HG03575 (cell line): Measurements from ENCODE around the gene SLC13A3.

Experiments used
- ATAC-seq: cut with Tn5 transposase; IDR thresholded peaks from one replicate; pipeline ENCODE4 v1.9.1; 2021; ENCODE audit not compliant: unreplicated experiment, insufficient number of reproducible peaks, low FRiP score; ENCODE audit errors: extremely low read depth

SLC13A3 gene

GRCh38 chr20:46618316-46619100 lies 32.8 kb downstream of the SLC13A3 start:
- no peak for ATAC-seq

DNA sequence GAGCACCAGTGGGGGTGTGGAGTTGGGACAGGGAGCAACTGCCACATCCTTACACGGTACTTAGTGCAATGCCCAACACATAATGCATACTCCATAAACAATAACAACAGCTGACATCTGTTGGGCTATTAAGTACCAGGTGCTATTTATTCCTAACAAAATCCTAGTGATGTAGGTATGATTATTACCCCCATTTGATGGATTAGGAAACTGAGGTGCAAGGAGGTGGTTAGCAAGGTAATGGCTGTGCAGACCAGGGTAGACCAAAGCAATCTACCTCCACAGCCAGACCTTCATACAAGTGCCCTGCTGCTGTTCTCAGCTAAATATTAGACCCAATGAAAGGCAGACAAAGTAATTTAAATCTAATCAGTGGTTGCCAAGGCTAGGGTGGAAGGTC lies 36.8 kb downstream of the SLC13A3 start:
- ATAC-seq: no peak

DNA sequence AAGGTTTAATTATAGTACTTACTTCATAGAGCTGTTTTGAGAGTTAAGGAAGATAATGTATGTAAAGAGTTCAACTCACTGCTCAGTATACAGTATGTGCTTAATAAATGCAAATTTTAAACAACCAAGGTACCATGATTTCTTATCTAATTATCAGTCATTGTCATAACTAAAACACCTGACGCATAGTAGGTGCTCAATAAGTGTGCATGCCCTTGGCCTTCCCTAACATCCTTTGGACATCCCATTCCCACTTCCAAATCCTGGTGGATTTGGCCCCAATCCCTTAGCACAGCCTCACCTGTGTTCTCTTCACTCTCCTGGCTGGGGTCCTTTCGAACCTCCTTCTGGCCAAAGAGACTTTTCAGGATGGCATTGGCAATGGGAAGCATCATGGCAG lies 41.1 kb downstream of the SLC13A3 start:
- no peak for ATAC-seq

GRCh38 chr20:46609043-46609442 lies 42.2 kb downstream of the SLC13A3 start:
- ATAC-seq: no peak

DNA sequence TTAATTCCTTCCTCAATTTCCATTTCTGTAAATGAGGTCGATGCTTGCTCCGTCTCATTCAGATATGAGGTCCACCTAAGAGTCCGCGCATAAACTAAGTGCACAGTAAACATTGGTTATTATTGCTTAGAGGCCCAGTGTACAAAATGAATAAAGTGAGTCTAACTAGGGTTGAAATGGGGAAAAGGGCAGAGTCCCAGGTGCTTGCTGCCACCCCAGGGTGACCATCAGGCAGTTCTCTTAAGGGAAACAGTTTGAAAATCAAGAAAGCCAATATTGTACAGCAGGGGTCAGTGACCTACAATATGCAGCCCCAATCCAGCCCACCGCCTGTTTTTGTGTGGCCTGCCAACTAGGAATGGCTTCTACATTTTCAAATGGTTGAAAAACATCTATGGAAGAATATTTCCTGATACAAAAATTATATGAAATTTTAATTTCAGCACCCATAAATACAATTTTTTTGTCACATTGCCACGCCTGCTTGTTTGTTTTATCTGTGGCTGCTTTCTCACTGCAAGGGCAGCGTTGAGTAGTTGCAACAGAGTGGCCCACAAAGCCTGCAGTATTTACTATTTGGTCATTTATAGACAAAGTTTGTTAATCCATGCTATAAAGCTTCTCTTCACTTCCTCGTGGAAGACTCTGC lies 43.3 kb downstream of the SLC13A3 start:
- ATAC-seq: no peak

DNA sequence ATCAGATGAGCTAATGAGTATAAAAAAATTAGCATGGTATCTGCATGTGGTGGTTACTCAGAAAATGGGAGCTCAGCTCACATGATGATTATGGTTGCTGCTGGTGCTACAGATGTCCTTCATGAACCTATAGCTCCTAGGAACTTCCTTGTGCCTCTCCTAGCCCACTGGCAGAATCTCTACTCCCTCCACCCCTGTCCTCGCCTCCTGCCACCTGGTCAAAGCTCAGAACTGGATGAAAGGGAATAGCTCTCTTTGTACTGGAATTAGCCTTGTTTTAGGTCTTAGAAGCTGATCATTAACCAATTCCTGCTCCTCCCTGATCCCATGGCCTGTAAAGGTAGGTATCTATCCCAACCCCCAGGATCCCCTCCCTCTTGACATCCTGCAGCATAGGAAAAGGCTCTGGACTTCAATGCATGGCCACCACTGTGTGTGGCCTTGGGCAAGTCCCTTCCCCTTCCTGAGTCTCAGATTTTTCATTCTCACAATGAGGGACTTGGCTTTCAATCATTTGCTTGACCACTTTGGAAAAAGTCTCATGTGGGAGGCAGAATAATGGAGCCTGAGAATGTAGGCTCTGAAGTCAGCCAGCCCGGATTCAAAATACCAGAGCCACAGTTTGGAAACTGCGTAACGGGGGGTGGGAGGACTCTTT lies 43.9 kb downstream of the SLC13A3 start:
- ATAC-seq: no peak

DNA sequence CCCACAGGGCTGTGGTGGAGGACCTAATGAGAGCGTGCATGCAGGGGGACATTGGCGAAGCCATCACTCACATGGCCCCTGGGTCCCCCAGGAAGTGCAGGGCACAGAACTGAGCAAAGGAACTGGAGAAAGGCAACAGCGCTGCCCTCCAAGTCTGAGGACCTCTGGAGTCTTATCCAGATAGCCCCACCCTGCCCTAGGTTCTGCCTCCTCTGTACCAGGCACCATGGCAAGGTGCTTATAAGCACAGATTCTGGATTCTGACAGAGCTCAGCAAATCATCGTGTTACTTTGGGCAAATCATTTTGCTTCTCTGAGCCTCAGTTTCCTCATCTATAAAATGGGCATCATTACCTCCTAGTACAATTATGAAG lies 44.5 kb downstream of the SLC13A3 start:
- no peak for ATAC-seq

GRCh38 chr20:46605978-46606816 lies 45.1 kb downstream of the SLC13A3 start:
- ATAC-seq: no peak

DNA sequence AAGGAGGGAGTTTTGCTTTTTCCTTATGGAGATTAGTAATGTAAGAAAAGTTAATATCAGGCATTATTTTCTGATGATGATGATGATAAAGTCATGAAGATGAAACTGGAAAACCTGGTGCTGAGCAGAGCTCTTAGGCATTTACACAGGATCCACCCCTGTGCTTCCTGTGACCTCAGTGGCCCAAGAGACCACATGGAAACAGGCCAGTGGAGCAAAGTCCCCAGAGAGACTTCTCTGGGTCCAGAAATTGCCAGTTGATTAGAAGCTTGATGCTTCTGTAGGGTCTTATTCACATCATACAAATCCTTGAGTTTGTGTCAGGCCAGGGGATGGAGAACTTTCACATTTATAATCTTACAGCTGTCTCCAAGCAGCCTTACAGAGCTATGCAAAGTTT lies 46.1 kb downstream of the SLC13A3 start:
- ATAC-seq: no peak

DNA sequence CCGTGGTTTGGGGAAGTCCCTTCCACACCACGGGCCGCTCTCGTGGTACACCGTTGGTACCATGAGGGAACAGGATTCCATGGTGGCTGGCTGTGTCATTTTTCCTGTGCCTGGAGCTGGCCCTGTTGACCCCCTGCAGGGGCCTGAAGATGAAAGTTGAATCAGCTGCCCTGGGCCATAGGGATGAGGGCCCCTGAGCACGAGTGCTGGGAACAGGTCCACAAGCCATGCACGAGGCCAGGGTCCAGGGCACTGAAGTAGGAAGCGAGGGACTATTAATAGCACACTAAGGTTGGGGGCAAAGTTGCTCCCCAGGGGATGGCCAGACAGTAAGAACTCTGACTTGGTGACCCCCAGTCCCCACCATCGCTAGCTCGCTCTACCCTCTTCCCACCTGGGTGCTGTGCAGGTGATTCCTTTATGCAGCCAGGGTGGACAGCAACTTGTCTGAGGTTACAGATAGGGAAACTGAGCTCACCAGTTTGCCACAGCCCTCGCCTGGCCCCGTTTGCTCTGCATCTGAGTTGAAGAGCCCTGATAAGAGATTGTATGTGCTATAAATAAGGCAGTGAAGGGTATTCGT lies 46.6 kb downstream of the SLC13A3 start:
- ATAC-seq: no peak

GRCh38 chr20:46602429-46602828 lies 48.8 kb downstream of the SLC13A3 start:
- no peak for ATAC-seq

DNA sequence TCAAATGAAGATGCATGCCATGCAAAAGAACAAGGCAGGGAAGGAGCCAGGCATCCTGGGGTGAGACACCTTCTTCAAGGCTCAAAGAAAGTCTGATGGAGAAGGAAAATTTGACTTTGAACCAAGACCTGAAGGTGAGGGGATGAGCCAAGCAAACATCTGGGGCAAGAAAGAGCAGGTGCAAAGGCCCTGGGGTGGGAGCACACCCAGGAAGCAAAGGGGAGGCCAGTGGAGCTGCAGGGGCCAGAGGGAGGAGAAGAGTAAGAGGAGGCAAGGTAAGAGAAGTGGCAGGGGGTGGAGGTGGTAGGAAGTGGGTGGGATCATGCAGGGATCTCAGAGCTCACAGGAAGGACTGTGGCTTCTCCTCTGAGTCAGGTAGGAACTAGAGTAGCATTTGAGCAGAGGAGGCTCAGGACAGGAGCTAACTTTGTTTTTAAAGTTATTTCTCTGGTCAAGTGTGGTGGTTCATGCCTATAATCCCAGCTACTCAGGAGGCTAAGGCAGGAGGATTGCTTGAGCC lies 49.6 kb downstream of the SLC13A3 start:
- no peak for ATAC-seq

DNA sequence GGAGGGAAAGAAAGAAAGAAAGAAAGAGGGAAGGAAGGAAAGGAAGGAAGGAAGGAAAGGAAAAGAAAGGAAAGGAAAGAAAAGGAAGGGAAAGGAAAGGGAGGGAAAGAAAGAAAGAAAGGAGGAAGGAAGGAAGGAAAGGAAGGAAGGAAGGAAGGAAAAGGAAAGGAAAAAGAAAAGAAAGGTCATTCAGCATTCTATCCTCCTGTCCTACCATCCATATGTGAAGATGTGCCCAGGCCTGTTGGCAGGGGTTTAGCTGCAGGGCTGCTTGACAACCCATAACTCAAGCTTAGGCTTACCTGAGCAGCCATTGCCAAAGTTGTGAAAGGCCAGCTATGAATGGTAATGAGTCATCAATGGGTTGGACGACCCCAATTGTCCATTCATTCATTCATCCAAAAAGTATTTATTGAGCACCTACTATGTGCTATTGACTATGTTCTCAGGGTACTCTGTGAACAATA lies 50.9 kb downstream of the SLC13A3 start:
- ATAC-seq: no peak

GRCh38 chr20:46599227-46599987 lies 51.9 kb downstream of the SLC13A3 start:
- no peak for ATAC-seq

DNA sequence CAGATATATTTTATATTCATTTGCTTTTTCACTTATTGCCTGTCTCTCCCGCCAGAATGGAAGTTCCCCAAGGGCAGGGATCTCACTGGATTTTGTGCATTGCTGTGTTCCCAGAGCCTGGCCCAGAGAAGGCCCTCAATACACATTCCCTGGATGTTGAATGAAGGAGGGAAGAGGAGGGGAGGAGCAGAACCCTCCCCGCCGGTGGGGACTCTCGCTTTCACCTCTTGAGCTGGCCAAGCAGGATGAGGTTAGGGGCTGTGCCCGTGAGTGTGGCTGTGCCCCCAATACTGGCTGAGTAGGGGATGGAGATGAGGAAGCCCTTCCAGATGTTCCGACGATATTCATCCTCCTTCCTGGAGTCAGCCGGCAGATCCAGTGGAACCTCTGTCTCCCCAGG lies 55.3 kb downstream of the SLC13A3 start:
- no peak for ATAC-seq

DNA sequence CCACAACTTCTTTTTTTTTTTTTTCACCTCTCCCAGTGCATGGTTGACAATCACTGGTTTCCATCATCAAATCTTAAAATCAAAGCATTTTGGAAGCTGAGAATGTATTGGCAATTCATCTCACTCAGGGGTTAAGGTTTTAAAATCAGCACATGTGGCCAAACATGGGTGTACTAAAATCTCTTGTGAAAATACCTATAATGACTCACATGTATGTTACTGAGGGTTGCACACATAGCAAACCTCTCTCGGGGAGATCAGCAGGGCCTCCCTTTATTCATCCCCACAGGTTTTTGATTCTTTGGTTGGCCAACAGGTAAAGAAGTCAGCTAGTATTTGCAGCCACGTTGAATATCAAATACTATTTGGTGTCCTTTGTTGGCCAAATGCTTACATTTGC lies 56.5 kb downstream of the SLC13A3 start:
- ATAC-seq: no peak

DNA sequence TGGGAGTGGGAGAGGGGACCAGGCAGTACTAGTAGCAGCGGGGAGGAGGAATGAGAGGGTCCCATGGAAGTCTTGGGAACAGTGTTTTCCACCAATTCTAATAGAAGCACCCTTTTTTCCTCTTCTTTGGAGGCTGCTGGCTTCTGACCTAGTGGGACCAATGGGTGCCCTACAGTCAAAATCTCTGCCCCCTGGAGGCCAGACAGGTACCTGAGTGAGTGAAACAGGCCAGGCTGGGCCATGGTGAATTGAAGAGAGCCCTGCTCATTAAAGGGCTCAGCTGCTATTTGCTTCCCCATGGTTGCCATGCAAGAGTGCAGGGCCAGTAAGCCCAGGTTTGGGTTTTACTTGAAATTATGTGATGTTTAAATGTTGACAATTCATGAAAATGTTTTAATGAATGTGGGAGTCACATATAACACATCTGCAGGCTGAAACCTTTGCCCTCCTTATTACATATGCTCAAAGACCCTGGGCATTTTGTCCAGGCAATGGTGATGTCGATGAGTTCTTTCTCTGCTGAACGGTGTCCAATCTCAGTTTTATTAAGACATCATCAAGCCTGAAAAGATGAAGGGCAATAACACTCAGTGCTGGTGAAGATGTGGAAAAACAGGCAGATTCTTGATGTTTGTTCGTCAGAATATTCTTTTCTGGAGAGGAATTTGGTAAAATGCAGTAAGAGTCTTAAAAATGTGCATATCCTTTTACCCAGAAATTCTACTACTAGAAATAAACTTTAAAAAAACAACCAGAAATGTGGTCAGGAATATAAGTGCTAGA lies 58.5 kb downstream of the SLC13A3 start:
- ATAC-seq: no peak
